Stimulated activated CD8-positive, alpha-beta memory T cell treated with anti-CD3 and anti-CD28 coated beads, Interleukin-4, amount 100 ng/mL, for 1 hour (primary cell): ENCODE measurements around the gene ABCC4.

ENCODE experiments used
- DNase-seq, 2 donors: peaks; one replicate each; pipeline ENCODE4 v3.0.0-alpha.2; 2020; ENCODE audit warnings: low read depth in 2 of 2, low spot score in 1 of 2

The ABCC4 gene

GRCh38 chr13:95159458-95159857 is 141.8 kb downstream of the ABCC4 start:
- DNase-seq: no peak

GRCh38 chr13:95156208-95156607 is 145.0 kb downstream of the ABCC4 start:
- no peak for DNase-seq

GRCh38 chr13:95155504-95155903 is 145.7 kb downstream of the ABCC4 start:
- DNase-seq: no peak

GRCh38 chr13:95155093-95155492 is 146.2 kb downstream of the ABCC4 start:
- no peak for DNase-seq

- no peak for DNase-seq
Observed at GRCh38 chr13:95154413-95154886, 146.8 kb downstream of the ABCC4 start.

GRCh38 chr13:95153647-95154412 is 147.4 kb downstream of the ABCC4 start:
- no peak for DNase-seq

GRCh38 chr13:95151942-95152587 is 149.2 kb downstream of the ABCC4 start:
- no peak for DNase-seq

GRCh38 chr13:95150555-95150954 is 150.7 kb downstream of the ABCC4 start:
- no peak for DNase-seq

GRCh38 chr13:95146486-95146885 is 154.8 kb downstream of the ABCC4 start:
- no peak for DNase-seq

GRCh38 chr13:95145587-95145986 is 155.7 kb downstream of the ABCC4 start:
- DNase-seq: no peak

- no peak for DNase-seq
Observed at GRCh38 chr13:95140502-95140901, 160.7 kb downstream of the ABCC4 start.

GRCh38 chr13:95138876-95139585 is 162.2 kb downstream of the ABCC4 start:
- no peak for DNase-seq

GRCh38 chr13:95137096-95137495 is 164.2 kb downstream of the ABCC4 start:
- no peak for DNase-seq

- DNase-seq: no peak
Observed at GRCh38 chr13:95136638-95137037, 164.6 kb downstream of the ABCC4 start.

GRCh38 chr13:95133498-95133897 is 167.8 kb downstream of the ABCC4 start:
- DNase-seq: no peak

GRCh38 chr13:95129004-95129403 is 172.2 kb downstream of the ABCC4 start:
- DNase-seq: no peak

GRCh38 chr13:95128045-95128643 is 173.1 kb downstream of the ABCC4 start:
- DNase-seq: no peak

GRCh38 chr13:95124959-95125358 is 176.3 kb downstream of the ABCC4 start:
- no peak for DNase-seq

GRCh38 chr13:95123726-95124125 is 177.5 kb downstream of the ABCC4 start:
- DNase-seq: no peak

- no peak for DNase-seq
Observed at GRCh38 chr13:95122063-95122462, 179.2 kb downstream of the ABCC4 start.

- DNase-seq: no peak
Observed at GRCh38 chr13:95121516-95121915, 179.7 kb downstream of the ABCC4 start.

GRCh38 chr13:95120650-95121049 is 180.6 kb downstream of the ABCC4 start:
- no peak for DNase-seq
